OCI-LY7 (cell line): ENCODE data around the gene FAM76A. TPM values are rescaled to one million over a fixed set of nuclear protein-coding genes. Genes with fewer than 3 reads are reported as not detected.

Source experiments
- BruUV-seq: library from RNA; stranded (reverse); fragments of 400-500 nt; replicated peaks from 2 replicates; lab custom pipeline; 2021; lab: Mats Ljungman, UMichigan
- CTCF ChIA-PET: fragments of 300-600 bp; sonication (Branson Sonifier 250); formaldehyde crosslinking; loops from one replicate; lab custom pipeline; 2022; ENCODE audit warnings: antibody characterized with exemption; ENCODE audit not compliant: unreplicated experiment; lab: Charles Lee
- POLR2A ChIA-PET: fragments of 300-600 bp; sonication (Branson Sonifier 250); formaldehyde crosslinking; loops from one replicate; lab custom pipeline; 2022; ENCODE audit warnings: antibody characterized with exemption; lab: Charles Lee
- DNase-seq: peaks from one replicate; pipeline ENCODE4 v3.0.0-alpha.2; 2015; ENCODE audit warnings: low spot score
- H2AFZ ChIP-seq: fragments of 200-600 bp; sonication (generic), shearing (Covaris generic); 2 replicates; pipeline ENCODE4 v1.6.1; 2014; ENCODE audit warnings: mild to moderate bottlenecking, antibody characterized with exemption, low read length, moderate library complexity
- H3K27ac ChIP-seq: fragments of 200-600 bp; sonication (generic); 2 replicates; pipeline ENCODE4 v1.5.1; 2014; ENCODE audit warnings: mixed run types, low read depth, mild to moderate bottlenecking, moderate library complexity, low read length, inconsistent platforms; ENCODE audit not compliant: poor library complexity, severe bottlenecking
- H3K36me3 ChIP-seq: fragments of 200-600 bp; sonication (generic); 2 replicates; pipeline ENCODE4 v1.6.1; 2014; ENCODE audit warnings: mild to moderate bottlenecking, antibody characterized with exemption, low read length, moderate library complexity, mixed read lengths; ENCODE audit not compliant: insufficient read depth
- H3K4me1 ChIP-seq: fragments of 200-600 bp; sonication (generic); 2 replicates; pipeline ENCODE4 v1.5.1; 2014; ENCODE audit warnings: mild to moderate bottlenecking, low read length; ENCODE audit not compliant: insufficient read depth, poor library complexity, severe bottlenecking
- H3K4me2 ChIP-seq: fragments of 200-600 bp; sonication (generic); 2 replicates; pipeline ENCODE4 v1.6.1; 2014; ENCODE audit warnings: mild to moderate bottlenecking, low read length
- H3K4me3 ChIP-seq: fragments of 200-600 bp; sonication (generic); 2 replicates; pipeline ENCODE4 v1.5.1; 2014; ENCODE audit warnings: mild to moderate bottlenecking, low read depth, low read length; ENCODE audit not compliant: poor library complexity, severe bottlenecking
- H3K79me2 ChIP-seq: fragments of 200-600 bp; sonication (generic); 2 replicates; pipeline ENCODE4 v1.6.1; 2016; ENCODE audit warnings: low read depth, mild to moderate bottlenecking, low read length, moderate library complexity, mixed read lengths; ENCODE audit not compliant: insufficient read depth
- H3K9me2 ChIP-seq: fragments of 200-600 bp; sonication (generic); 2 replicates; pipeline ENCODE4 v1.6.1; 2016; ENCODE audit warnings: mild to moderate bottlenecking, low read length, mixed read lengths; ENCODE audit not compliant: insufficient read depth
- H3K9me3 ChIP-seq: fragments of 200-600 bp; sonication (generic); 2 replicates; pipeline ENCODE4 v1.6.1; 2014; ENCODE audit warnings: mild to moderate bottlenecking, mixed run types, low read length, mixed read lengths
- H4K20me1 ChIP-seq: fragments of 200-600 bp; sonication (generic); 2 replicates; pipeline ENCODE4 v1.6.1; 2014; ENCODE audit warnings: mild to moderate bottlenecking, antibody characterized with exemption, low read length, moderate library complexity, mixed read lengths; ENCODE audit not compliant: insufficient read depth
- EZH2phosphoT487 ChIP-seq: fragments of 200-600 bp; sonication (generic); IDR thresholded peaks from 2 replicates; pipeline ENCODE4 v1.6.1; 2018; ENCODE audit warnings: low read depth, borderline replicate concordance, mild to moderate bottlenecking, mixed run types, antibody characterized with exemption, low read length, moderate library complexity, mixed read lengths
- intact Hi-C: fragments of 100-400 bp; cut with micrococcal nuclease; formaldehyde crosslinking; loops from one replicate; pipeline ENCODE4 v1.10.0; 2022; ENCODE audit not compliant: unreplicated experiment
- total RNA-seq, 2 experiments: library from RNA; depleted of rRNA in 1 of 2; stranded (reverse); fragments of >200 nt in 1 of 2; shearing (Covaris generic) in 1 of 2; gene quantifications; 2 replicates each; pipeline ENCODE4 v1.2.3, GENCODE V29; 2014 to 2022
- TF ChIP-seq, protein P1 (sequence below): fragments of 200-600 bp; sonication (generic); conservative IDR thresholded peaks from 2 replicates; pipeline ENCODE4 v1.5.1; 2014; ENCODE audit warnings: mild to moderate bottlenecking, antibody characterized with exemption, low read length, moderate library complexity, mixed read lengths

FAM76A gene
- total RNA-seq, 2 experiments from 2014 or later = 16.3 to 18.6 TPM

DNA sequence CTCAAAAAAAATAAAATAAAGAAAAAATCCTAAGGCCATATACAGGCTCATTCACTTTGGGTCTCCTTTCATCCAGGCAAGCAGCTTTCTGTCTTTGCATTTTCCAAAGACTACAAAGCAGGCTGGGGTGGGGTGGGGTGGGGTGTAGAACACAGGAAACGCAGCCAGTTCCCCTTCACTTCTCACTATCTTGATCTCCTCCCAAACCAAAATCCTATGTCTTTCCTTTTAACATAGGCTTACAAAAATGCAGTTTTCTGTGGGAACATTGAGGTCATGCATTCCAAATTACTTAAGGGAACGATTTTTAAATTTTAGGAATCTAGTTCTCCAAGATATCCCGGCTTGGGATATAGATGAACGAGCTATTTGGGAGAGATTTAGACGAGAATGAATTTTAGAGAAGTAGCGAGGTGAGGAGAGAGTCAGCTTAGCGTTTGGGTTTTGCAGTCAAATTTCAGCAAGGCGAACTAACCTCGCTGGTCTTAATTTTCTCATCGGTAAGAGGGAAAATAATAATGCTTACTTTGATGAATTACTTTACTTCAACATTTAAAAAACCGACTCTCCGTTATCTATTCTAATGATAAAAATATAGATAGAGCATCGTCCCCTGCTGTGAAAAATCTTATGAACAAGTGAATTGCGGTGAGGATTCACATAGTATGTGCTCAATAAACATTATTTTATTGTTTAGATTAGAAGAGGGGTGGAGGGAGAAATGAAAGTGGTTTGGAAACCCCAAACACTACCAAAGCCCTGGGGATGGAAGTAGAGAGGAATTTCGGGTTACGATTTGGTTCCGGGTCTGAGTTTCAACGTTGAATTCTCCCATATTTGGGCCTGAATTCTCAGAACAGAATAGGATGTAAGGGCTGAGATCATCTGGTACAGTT is 46.5 kb downstream of the FAM76A start:
- ChIA-PET POLR2A (interaction anchor here (0.6 to 1.5 kb wide), 15 partner anchors 9 to 543 kb away, joined by 3 to 13 read pairs (median 4); partner anchors contain the start of genes FAM76A and PPP1R8), CTCF (interaction anchor here (1.1 kb wide), 2 partner anchors 9 to 47 kb away, joined by 4 to 6 read pairs; partner anchors contain the start of gene FAM76A)
- TSS peak; percentile 86 for BruUV-seq
- Histone ChIP-seq H3K9me3 (no peaks in the 10 kb centered on the region), H2AFZ (peak overlapping the region; percentile 98), H3K4me3 (peak overlapping the region; percentile 95), H3K4me1 (peaks cover 24% of the 10 kb centered on the region), H3K79me2 (peaks cover 29% of the 10 kb centered on the region), H3K36me3 (peaks cover 5% of the 10 kb centered on the region; the same call in 1 of the 2 replicates), H3K9me2 (no peaks in the 10 kb centered on the region), H3K4me2 (peak overlapping the region; percentile 71), H4K20me1 (no peaks in the 10 kb centered on the region), H3K27ac (peak overlapping the region; percentile 58)
- intact Hi-C loops = loop anchor here (5.0 kb wide), 1 partner anchor 45 kb away; the partner anchor contains the start of gene FAM76A
- TF ChIP-seq, protein P1, sequence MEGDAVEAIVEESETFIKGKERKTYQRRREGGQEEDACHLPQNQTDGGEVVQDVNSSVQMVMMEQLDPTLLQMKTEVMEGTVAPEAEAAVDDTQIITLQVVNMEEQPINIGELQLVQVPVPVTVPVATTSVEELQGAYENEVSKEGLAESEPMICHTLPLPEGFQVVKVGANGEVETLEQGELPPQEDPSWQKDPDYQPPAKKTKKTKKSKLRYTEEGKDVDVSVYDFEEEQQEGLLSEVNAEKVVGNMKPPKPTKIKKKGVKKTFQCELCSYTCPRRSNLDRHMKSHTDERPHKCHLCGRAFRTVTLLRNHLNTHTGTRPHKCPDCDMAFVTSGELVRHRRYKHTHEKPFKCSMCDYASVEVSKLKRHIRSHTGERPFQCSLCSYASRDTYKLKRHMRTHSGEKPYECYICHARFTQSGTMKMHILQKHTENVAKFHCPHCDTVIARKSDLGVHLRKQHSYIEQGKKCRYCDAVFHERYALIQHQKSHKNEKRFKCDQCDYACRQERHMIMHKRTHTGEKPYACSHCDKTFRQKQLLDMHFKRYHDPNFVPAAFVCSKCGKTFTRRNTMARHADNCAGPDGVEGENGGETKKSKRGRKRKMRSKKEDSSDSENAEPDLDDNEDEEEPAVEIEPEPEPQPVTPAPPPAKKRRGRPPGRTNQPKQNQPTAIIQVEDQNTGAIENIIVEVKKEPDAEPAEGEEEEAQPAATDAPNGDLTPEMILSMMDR = no peak
- TF ChIP-seq EZH2phosphoT487 = no peak
- DNase-seq = peak; percentile 11

DNA sequence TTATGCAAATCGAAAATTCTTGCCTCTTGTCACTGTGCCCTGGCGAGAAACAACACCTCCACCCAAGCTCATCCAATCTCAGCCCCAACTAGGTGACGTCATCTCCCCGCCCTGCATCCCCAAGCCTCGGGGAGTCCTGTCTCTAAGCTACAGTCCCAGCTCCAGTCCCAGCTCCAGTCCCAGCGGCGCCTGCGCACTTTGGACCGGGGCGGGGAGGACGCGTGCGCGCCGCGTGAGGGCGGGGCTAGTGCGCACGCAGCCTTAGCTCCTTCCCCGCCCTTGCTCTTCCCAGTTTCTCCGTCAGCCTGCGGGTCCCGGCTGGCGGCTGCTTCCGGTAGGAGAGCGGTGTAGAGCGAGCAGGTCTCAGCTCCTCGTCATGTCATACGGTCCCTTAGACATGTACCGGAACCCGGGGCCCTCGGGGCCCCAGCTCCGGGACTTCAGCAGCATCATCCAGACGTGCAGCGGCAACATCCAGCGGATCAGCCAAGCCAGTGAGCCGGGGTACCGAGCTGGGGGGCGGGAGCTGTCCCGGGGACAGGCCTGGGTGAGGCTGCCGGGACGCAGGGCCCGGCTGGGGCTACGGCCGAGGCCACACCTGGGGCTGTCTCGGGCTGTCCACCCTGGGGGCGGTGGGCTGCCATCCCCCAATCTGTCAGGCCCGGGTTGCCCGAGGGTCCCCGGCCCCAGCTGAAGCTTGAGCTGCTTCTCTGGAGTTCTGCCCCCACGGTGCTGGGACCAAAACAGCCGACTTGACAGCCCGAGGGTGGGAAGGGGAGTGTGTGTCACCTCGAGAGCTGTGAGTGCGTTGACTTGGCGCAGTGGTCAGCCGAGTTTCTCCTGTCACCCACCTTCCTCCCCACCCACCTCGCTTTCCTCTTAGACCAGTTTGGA is 47.4 kb downstream of the FAM76A start, which contains the start of gene STX12:
TSS of gene STX12 (plus strand) at position 288 of the 894 bp plus-strand sequence. CDS start at position 377, 89 bp downstream.
- Histone ChIP-seq H3K9me3 (no peaks in the 10 kb centered on the region), H3K4me2 (peak within 1 kb of the TSS; percentile 88), H4K20me1 (no peaks in the 10 kb centered on the region), H3K4me3 (peak within 1 kb of the TSS; percentile 95), H3K79me2 (peaks cover 29% of the 10 kb centered on the region), H3K27ac (peak within 1 kb of the TSS; percentile 58), H3K4me1 (peaks cover 24% of the 10 kb centered on the region), H3K36me3 (peaks cover 5% of the 10 kb centered on the region; the same call in 1 of the 2 replicates), H3K9me2 (no peaks in the 10 kb centered on the region), H2AFZ (peak within 1 kb of the TSS; percentile 98)
- peak; percentile 98 for DNase-seq
- intact Hi-C loops = loop anchor here (5.0 kb wide), 1 partner anchor 46 kb away; the partner anchor contains the start of gene FAM76A
- BruUV-seq = no TSS peak
- ChIA-PET POLR2A (interaction anchor here (0.5 to 1.4 kb wide), 13 partner anchors 8 to 807 kb away, joined by 3 to 13 read pairs (median 4); partner anchors contain the start of genes FAM76A and PPP1R8), CTCF (interaction anchor here (1.1 kb wide), 2 partner anchors 8 to 48 kb away, joined by 4 to 6 read pairs; partner anchors contain the start of gene FAM76A)
- no peak for TF ChIP-seq EZH2phosphoT487
- TF ChIP-seq, protein P1 = no peak
